ENCODE data around the gene ITGA11.

ITGA11 gene

GRCh38 chr15:68279779-68280753 lies 151.9 kb downstream of the ITGA11 start:
- TF ChIP-seq, protein P1, sequence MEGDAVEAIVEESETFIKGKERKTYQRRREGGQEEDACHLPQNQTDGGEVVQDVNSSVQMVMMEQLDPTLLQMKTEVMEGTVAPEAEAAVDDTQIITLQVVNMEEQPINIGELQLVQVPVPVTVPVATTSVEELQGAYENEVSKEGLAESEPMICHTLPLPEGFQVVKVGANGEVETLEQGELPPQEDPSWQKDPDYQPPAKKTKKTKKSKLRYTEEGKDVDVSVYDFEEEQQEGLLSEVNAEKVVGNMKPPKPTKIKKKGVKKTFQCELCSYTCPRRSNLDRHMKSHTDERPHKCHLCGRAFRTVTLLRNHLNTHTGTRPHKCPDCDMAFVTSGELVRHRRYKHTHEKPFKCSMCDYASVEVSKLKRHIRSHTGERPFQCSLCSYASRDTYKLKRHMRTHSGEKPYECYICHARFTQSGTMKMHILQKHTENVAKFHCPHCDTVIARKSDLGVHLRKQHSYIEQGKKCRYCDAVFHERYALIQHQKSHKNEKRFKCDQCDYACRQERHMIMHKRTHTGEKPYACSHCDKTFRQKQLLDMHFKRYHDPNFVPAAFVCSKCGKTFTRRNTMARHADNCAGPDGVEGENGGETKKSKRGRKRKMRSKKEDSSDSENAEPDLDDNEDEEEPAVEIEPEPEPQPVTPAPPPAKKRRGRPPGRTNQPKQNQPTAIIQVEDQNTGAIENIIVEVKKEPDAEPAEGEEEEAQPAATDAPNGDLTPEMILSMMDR (IDR thresholded peaks at IDR 0.05), result no peak
- TF ChIP-seq ZFX (IDR thresholded peaks at IDR 0.05; ENCODE audit: borderline replicate concordance), result no peak

DNA sequence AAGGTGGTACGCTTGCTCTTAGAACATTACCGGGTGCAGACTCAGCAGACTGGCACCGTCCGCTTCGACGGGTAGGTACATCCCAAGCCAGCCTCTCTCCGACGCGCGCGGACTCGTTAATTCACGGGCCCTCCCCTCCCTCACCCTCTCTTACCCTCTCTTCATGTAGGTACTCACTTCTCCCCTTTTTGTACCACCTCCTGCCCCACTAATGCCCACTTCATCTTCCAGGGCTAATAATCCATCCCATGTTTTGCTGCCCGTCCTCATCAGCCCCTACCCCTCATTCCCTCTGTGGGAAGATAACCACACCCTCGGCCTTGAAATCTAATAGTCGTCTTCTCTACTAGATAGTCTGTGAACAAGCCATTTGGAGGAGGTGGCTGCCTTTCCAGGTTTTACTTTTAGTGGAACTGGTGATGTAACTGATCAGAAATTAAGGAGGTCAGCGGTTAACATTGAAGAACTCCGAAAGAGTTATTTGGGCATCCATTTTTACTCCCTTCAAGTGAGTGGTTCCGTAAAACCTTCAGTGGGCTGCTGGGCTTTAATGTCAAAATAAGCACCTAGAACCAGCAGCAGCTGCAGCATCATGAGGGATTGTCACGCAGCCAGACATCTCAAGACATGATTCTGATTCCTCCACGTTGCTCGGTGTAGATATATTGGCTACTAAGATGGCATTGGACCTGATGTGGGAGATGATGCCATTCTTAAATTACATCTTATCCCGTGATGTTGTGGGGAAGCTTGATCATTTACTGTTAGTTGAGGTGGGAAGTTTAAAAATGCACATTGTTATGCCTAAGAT lies 153.2 kb downstream of the ITGA11 start:
- TF ChIP-seq ZFX (IDR thresholded peaks at IDR 0.05; ENCODE audit: borderline replicate concordance), result no peak
- TF ChIP-seq, protein P1 (IDR thresholded peaks at IDR 0.05), result no peak
- H3K27ac ChIP-seq, result peak overlapping the region; percentile 96

More at GRCh38 chr15:68279779-68280753, 151.9 kb downstream of the ITGA11 start:
- H3K27ac ChIP-seq, result no peak overlapping the region

DNA sequence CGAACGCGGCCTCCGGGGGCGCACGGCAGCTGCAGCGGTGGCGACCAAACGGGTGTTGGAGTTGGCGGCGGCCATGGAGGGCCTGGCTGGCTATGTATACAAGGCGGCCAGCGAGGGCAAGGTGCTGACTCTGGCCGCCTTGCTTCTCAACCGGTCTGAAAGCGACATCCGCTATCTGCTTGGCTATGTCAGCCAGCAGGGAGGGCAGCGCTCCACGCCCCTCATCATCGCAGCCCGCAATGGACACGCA lies 153.7 kb downstream of the ITGA11 start:
- H3K27ac ChIP-seq, result peak overlapping the region; percentile 96
- TF ChIP-seq, protein P1 (IDR thresholded peaks at IDR 0.05), result 0 out of 2 replicates have a peak, but pooled peaks have one; percentile 43
- no peak for TF ChIP-seq ZFX (IDR thresholded peaks at IDR 0.05; ENCODE audit: borderline replicate concordance)

DNA sequence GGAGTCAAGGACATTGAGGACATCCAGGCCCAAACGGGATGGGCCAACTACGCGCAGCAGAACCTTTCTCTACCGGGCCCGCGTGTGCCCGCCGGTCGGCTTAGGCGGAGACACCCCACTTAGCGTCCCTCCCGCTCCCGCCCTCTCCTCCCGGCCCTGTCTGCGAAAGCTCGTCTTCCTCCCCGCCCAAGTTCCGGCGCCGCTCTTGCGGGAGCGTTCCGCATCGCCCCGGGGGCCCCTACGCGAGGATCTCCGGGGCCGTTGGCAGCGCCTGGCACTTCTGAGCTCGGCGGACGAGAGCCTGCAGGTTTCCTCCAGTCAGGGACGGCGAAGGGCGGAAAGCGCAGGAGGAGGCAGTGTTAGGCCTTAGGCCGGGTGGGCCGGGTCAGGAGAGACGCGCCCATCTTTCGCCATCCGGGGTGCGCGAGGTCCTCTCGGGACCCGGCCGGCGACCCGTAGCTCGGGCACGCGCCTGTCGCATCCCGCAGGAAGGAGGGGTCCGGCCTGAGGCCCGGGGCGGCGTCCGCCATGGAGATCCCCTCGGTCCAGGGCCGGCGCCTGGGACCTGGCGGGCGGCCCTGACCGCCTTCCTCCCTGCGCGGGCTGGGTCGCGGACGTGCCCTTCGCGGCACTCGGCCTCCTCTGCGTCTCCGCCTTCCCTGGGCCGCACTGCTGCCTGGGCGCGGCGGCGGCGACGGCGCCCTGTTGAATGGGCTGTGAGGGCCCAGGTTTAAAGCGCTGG lies 154.2 kb downstream of the ITGA11 start, which contains the start of gene FEM1B:
FEM1B (plus strand) TSS at position 143 of the 742 bp plus-strand sequence. CDS start 673 bp downstream, outside the sequence.
- TF ChIP-seq ZFX (IDR thresholded peaks at IDR 0.05; ENCODE audit: borderline replicate concordance), result peak; percentile 68; the same call in 1 of the 2 replicates
- TF ChIP-seq, protein P1 (IDR thresholded peaks at IDR 0.05), result no peak; the same call in 1 of the 2 replicates
- H3K27ac ChIP-seq, result peak within 1 kb of the TSS; percentile 96

- TF ChIP-seq, protein P1 (IDR thresholded peaks at IDR 0.05), result no peak
- TF ChIP-seq ZFX (IDR thresholded peaks at IDR 0.05; ENCODE audit: borderline replicate concordance), result no peak
Observed at GRCh38 chr15:68277131-68277602, 154.8 kb downstream of the ITGA11 start.

GRCh38 chr15:68276668-68277067 lies 155.3 kb downstream of the ITGA11 start:
- peak overlapping the region; percentile 96 for H3K27ac ChIP-seq
- TF ChIP-seq, protein P1 (IDR thresholded peaks at IDR 0.05), result no peak
- TF ChIP-seq ZFX (IDR thresholded peaks at IDR 0.05; ENCODE audit: borderline replicate concordance), result no peak

More at GRCh38 chr15:68277131-68277602, 154.8 kb downstream of the ITGA11 start:
- peak overlapping the region; percentile 96 for H3K27ac ChIP-seq
